OCI-LY3 (cell line): ENCODE measurements around the gene GPC3.

Experiments
- H2AFZ ChIP-seq: fragments of 200-600, 300-600 bp; shearing (Covaris generic); 2 replicates; pipeline ENCODE4 v1.6.0; 2014; ENCODE audit warnings: antibody characterized with exemption, low read depth, low read length
- H3K27ac ChIP-seq: fragments of 200-600, 300-600 bp; sonication (generic); 2 replicates; pipeline ENCODE4 v1.5.1; 2014; ENCODE audit warnings: mild to moderate bottlenecking, low read length, moderate library complexity, mixed read lengths
- H3K27me3 ChIP-seq: fragments of 200-600, 300-600 bp; sonication (generic); 2 replicates; pipeline ENCODE4 v1.6.1; 2014; ENCODE audit warnings: low read depth, low read length, mixed read lengths
- H3K36me3 ChIP-seq: fragments of 200-600, 300-600 bp; sonication (generic); replicated peaks from 2 replicates; pipeline ENCODE3; 2014; ENCODE audit warnings: low read depth, low read length, mixed read lengths
- H3K4me1 ChIP-seq: fragments of 300-600, 200-600 bp; sonication (generic); 2 replicates; pipeline ENCODE4 v1.6.1; 2014; ENCODE audit warnings: low read length, mixed read lengths
- H3K4me2 ChIP-seq: fragments of 200-600, 300-600 bp; sonication (generic); 2 replicates; pipeline ENCODE4 v1.6.1; 2014; ENCODE audit warnings: low read length, mixed read lengths
- H3K4me3 ChIP-seq: fragments of 300-600, 200-600 bp; sonication (generic); 2 replicates; pipeline ENCODE4 v1.5.1; 2014; ENCODE audit warnings: antibody characterized with exemption, mild to moderate bottlenecking, low read length, moderate library complexity
- H3K79me2 ChIP-seq: fragments of 300-600, 200-600 bp; shearing (Covaris generic); 2 replicates; pipeline ENCODE4 v1.6.1; 2014; ENCODE audit warnings: mild to moderate bottlenecking, low read length, mixed read lengths
- H3K9ac ChIP-seq: fragments of 300-600, 200-600 bp; shearing (Covaris generic); 2 replicates; pipeline ENCODE4 v1.6.0; 2014; ENCODE audit warnings: mild to moderate bottlenecking, low read length, moderate library complexity
- H3K9me3 ChIP-seq: fragments of 200-600, 300-600 bp; shearing (Covaris generic); 2 replicates; pipeline ENCODE4 v1.6.1; 2014; ENCODE audit warnings: low read length, mixed read lengths; ENCODE audit not compliant: insufficient read depth
- H4K20me1 ChIP-seq: fragments of 200-600, 300-600 bp; sonication (generic); 2 replicates; pipeline ENCODE4 v1.6.1; 2016; ENCODE audit warnings: low read length, mixed read lengths; ENCODE audit not compliant: insufficient read depth
- CTCF ChIP-seq: fragments of 200-600, 300-600 bp; sonication (generic); IDR thresholded peaks from 2 replicates; pipeline ENCODE4 v1.5.1; 2014; ENCODE audit warnings: antibody characterized with exemption, low read length, low read depth
- EZH2phosphoT487 ChIP-seq: fragments of 200-600 bp; shearing (Covaris generic); IDR thresholded peaks from 2 replicates; pipeline ENCODE4 v1.6.1; 2018; ENCODE audit warnings: antibody characterized with exemption, mixed run types, low read depth

GPC3 gene

DNA sequence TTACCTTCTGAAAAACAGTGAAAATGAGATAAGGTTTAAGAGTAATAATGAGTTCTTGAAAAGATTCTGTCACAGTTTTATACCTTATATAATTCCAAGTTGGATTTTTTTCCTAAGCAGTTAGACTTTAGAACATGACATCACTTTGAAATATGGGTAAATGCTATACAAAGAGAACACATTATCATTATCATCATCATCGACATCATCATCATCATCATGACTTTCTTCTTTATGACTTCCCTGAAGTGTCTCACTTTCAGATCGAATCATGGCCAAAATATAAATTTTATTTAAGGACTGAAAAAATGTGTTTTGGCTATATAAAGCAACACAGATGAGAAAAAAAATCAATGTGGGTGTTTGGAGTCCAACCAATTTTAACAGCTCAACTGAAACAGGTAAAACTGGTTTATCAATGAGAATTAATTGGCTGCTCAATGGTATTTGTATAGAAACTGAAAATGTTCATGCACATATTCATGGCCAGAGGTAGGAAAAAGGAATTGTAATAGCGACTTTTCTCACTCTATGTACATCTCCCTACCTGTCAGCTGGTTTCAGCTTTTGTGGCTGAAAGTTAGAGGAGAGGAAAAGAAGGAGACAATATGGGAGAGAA, 327.0 kb downstream of the GPC3 start:
- Histone ChIP-seq H3K27me3 (no peaks in the 10 kb centered on the region), H3K9ac (no peak overlapping the region), H3K4me3 (no peak overlapping the region), H3K4me1 (no peaks in the 10 kb centered on the region), H3K36me3 (no peaks in the 10 kb centered on the region), H3K27ac (no peak overlapping the region), H2AFZ (no peak overlapping the region), H4K20me1 (no peaks in the 10 kb centered on the region), H3K9me3 (no peaks in the 10 kb centered on the region), H3K4me2 (no peak overlapping the region), H3K79me2 (no peaks in the 10 kb centered on the region)
- no peak for TF ChIP-seq EZH2phosphoT487
- no peak for TF ChIP-seq CTCF

DNA sequence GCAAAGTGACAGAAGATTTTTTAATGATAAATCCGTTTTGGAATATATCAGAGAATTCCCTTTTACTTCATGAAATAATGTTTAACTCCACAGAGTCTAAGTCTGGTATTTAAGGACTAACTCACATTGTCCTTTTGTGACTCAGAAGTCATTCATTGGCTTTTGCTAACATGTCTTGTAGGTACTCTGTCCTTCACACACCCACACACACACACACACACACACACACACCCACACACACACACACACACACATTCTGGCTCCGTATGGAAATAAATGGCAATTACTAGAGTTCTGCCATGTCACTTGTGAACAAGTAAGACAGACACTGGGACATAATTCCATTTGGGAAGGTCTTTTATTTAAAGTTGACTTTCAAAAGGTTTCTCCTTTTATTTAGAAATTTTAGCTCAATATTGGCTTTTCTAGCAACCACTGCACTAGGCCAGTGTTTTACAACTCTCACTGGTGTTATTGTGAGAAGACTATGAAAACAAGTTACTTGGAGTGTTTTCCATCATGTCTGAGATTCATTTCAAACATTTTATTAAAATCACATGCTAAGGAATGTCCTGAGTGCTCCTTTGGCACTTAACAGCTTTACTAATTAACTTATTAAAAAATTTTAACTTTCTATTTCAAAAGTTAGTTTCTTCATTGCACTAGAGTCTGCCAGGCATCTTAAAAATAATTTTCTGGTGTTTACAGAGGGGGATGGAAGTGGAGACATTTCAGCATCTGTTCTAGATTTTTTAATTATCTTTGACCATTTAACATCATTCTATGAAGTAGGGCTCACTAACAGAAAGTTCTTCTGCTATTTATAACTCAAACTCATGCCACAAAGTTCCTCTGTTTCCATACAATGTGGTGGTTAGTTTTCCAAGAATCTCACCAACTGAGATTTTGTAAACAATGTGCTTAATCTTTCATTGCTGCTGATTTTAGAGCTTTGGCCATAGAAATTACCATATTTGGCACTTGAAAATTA, 329.8 kb downstream of the GPC3 start:
- Histone ChIP-seq H3K9ac (no peak overlapping the region), H3K4me1 (no peaks in the 10 kb centered on the region), H3K4me2 (no peak overlapping the region), H3K4me3 (no peak overlapping the region), H3K27ac (no peak overlapping the region), H2AFZ (no peak overlapping the region), H3K79me2 (no peaks in the 10 kb centered on the region), H4K20me1 (no peaks in the 10 kb centered on the region), H3K36me3 (no peaks in the 10 kb centered on the region), H3K9me3 (no peaks in the 10 kb centered on the region), H3K27me3 (no peaks in the 10 kb centered on the region)
- TF ChIP-seq CTCF (no peak), EZH2phosphoT487 (no peak)

DNA sequence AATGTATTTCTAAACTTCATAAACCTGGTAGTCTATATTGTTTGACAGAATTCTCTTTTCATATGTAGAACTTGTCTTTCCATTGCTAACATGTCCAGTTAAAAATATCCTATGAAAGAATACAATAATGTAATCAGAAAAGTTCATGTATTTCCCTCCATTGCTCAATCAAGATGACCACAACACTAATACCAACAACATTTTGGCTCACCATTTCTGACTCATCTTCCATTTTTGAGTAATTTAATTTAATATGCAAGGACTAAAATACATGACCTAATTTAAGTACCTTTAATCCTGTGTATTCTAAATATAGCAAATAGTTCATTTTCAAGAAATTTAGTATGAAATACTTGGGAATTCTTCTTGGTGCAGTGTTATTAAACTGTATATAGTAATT, 330.6 kb downstream of the GPC3 start:
- H3K36me3 ChIP-seq = no peaks in the 10 kb centered on the region
- H3K27ac ChIP-seq = no peak overlapping the region
- no peaks in the 10 kb centered on the region for H3K9me3 ChIP-seq
- H2AFZ ChIP-seq = no peak overlapping the region
- no peaks in the 10 kb centered on the region for H3K27me3 ChIP-seq
- no peak overlapping the region for H3K9ac ChIP-seq
- TF ChIP-seq EZH2phosphoT487 (no peak), CTCF (no peak)
- no peaks in the 10 kb centered on the region for H3K79me2 ChIP-seq
- H3K4me1 ChIP-seq = no peaks in the 10 kb centered on the region
- H3K4me3 ChIP-seq = no peak overlapping the region
- no peaks in the 10 kb centered on the region for H4K20me1 ChIP-seq
- H3K4me2 ChIP-seq = no peak overlapping the region

GRCh38 chrX:133653358-133653757, 332.0 kb downstream of the GPC3 start:
- H3K9ac ChIP-seq = no peak overlapping the region
- TF ChIP-seq EZH2phosphoT487 = no peak
- H3K27ac ChIP-seq = no peak overlapping the region
- no peaks in the 10 kb centered on the region for H3K27me3 ChIP-seq
- H3K9me3 ChIP-seq = no peaks in the 10 kb centered on the region
- no peaks in the 10 kb centered on the region for H4K20me1 ChIP-seq
- H3K36me3 ChIP-seq = no peaks in the 10 kb centered on the region
- H3K4me3 ChIP-seq = no peak overlapping the region
- H3K4me1 ChIP-seq = no peaks in the 10 kb centered on the region
- no peak overlapping the region for H2AFZ ChIP-seq
- no peak overlapping the region for H3K4me2 ChIP-seq
- H3K79me2 ChIP-seq = no peaks in the 10 kb centered on the region
